Skeletal muscle tissue (tissue), 4 donors: Measurements from ENCODE around the gene CDX2. TPM values are rescaled to one million over a fixed set of nuclear protein-coding genes. Genes with fewer than 3 reads are reported as not detected.

Source experiments
- H3K27ac ChIP-seq: one replicate; pipeline ENCODE4 v1.7.0; 2013; ENCODE audit warnings: mild to moderate bottlenecking, low read depth, low read length, inconsistent platforms
- H3K27me3 ChIP-seq, 3 donors: one replicate each; pipeline ENCODE4 v1.7.0; 2013; ENCODE audit warnings: low read length in 3 of 3; ENCODE audit not compliant: control insufficient read depth in 3 of 3, insufficient read depth in 3 of 3
- H3K36me3 ChIP-seq, 3 donors: one replicate each; pipeline ENCODE4 v1.7.0; 2013; ENCODE audit warnings: low read length in 3 of 3; ENCODE audit not compliant: control insufficient read depth in 3 of 3, insufficient read depth in 3 of 3
- H3K4me1 ChIP-seq, 3 donors: one replicate each; pipeline ENCODE4 v1.7.0; 2013; ENCODE audit warnings: low read length in 3 of 3, mild to moderate bottlenecking in 3 of 3; ENCODE audit not compliant: control insufficient read depth in 3 of 3, insufficient read depth in 3 of 3
- H3K4me3 ChIP-seq, 3 donors: one replicate each; pipeline ENCODE4 v1.7.0; 2013; ENCODE audit warnings: low read length in 3 of 3
- H3K9ac ChIP-seq, 3 donors: one replicate each; pipeline ENCODE4 v1.7.0; 2013; ENCODE audit warnings: low read length in 3 of 3, mild to moderate bottlenecking in 3 of 3, moderate library complexity in 2 of 3, low read depth in 1 of 3
- H3K9me3 ChIP-seq, 3 donors: one replicate each; pipeline ENCODE4 v1.7.0; 2013; ENCODE audit warnings: low read length in 3 of 3; ENCODE audit not compliant: control insufficient read depth in 3 of 3
- total RNA-seq: library from RNA; depleted of rRNA; stranded (reverse); fragments of >200 nt; gene quantifications from one replicate; pipeline ENCODE4 v1.2.3, GENCODE V29; 2014
- donor health status: Osteomylitis.

Gene CDX2
- total RNA-seq, 1 donor from 2014 or later: not detected

- Histone ChIP-seq H3K36me3 (no peaks in the 10 kb centered on the region), H3K27ac (no peak overlapping the region), H3K4me3 (no peak overlapping the region), H3K9me3 (no peaks in the 10 kb centered on the region), H3K9ac (no peak overlapping the region), H3K4me1 (peaks cover 3 to 16% (median 16%) of the 10 kb centered on the region in 3 donors), H3K27me3 (peaks cover 84 to 91% (median 88%) of the 10 kb centered on the region in 3 donors)
These were observed 10.7 kb upstream of the CDX2 start for GRCh38 chr13:27979765-27980279.

GRCh38 chr13:27979001-27979643 is 10.0 kb upstream of the CDX2 start:
- Histone ChIP-seq H3K4me1 (peaks cover 3 to 16% (median 16%) of the 10 kb centered on the region in 3 donors), H3K36me3 (no peaks in the 10 kb centered on the region), H3K4me3 (no peak overlapping the region), H3K9me3 (no peaks in the 10 kb centered on the region), H3K9ac (no peak overlapping the region), H3K27ac (no peak overlapping the region), H3K27me3 (peaks cover 89 to 96% (median 93%) of the 10 kb centered on the region in 3 donors)

DNA sequence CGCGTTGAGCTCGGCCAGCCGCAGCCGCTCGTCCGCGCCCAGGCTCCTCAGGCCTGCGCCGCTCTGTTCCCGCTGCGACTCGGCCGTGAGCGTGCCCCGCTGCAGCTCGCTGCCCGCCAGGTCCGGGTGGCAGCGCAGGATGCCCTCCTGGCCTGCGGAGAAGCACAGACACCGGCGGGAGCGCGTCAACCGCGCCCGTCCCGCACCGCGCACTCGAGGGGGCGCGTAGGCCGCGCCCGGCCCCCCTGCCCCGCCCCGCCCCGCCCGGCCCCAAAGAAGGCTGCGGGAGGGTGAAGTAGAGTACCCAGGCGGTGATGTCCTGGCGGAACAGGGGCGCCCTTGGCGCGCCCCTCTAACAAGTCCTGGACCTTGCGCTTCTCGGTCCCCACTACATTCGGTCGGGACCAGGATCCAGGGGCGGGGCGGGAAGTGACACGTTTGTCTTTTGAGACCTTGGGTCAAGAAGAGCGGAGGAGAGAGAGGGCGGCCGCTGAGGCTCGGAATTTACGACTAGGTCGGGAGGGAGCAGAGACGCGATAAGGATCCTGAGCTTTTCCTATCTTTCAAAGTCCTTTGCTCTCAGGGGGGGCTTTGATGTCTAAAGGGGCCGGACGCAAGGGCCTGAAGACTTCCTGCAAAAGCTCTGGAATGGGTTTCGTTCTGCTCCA is 9.3 kb upstream of the CDX2 start:
- Histone ChIP-seq H3K27ac (no peak overlapping the region), H3K27me3 (peaks cover 92 to 97% (median 93%) of the 10 kb centered on the region in 3 donors), H3K36me3 (no peaks in the 10 kb centered on the region), H3K9me3 (no peaks in the 10 kb centered on the region), H3K4me1 (peaks cover 3 to 16% (median 16%) of the 10 kb centered on the region in 3 donors), H3K9ac (no peak overlapping the region), H3K4me3 (peak overlapping the region in 1 of 3 donors; percentile 29)

DNA sequence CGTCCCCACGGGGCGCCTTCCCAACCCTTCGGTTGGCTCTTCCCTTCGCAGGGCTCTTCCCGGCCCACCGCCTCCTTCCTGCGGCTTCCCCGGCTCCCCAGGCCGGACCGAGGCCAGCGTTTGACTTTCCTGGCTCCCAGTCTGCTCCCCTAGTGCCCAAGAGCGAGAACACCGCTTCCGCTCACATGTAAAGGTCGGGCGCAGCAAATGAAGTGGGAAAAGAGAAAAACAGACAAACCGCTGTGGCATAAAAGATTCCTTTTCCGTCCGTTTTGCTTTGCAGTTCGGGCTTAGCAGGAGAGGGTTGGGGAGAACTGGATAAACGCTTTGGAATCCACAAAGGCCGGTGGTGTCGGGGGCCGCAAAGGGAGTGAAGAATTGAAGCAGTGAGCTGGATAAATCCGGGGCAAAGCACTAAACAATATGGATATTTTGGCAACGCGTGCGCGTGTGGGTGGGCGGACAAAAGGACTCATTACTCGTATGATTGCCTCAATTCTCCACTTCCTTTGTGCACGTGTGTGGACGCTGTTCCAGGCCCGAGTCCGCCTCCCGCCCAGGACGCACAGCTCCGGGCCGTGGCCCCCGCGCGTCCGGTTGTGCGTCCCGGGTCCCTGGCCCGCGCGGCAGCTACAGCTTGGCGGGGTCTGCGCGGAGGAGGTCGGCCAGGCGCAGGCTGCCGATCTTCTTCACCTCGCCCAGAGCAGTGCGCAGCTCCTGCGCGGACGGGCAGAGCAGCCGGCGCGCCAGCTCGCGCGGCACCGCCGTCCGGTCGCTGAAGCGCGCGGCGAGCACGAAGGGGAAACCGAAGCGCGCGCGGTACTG is 8.6 kb upstream of the CDX2 start:
- peaks cover 91 to 94% (median 91%) of the 10 kb centered on the region in 3 donors for H3K27me3 ChIP-seq
- H3K4me3 ChIP-seq: peak overlapping the region in 1 of 3 donors; percentile 29
- H3K4me1 ChIP-seq: peaks cover 3 to 16% (median 16%) of the 10 kb centered on the region in 3 donors
- no peak overlapping the region for H3K27ac ChIP-seq
- H3K9me3 ChIP-seq: no peaks in the 10 kb centered on the region
- H3K9ac ChIP-seq: no peak overlapping the region
- H3K36me3 ChIP-seq: no peaks in the 10 kb centered on the region

DNA sequence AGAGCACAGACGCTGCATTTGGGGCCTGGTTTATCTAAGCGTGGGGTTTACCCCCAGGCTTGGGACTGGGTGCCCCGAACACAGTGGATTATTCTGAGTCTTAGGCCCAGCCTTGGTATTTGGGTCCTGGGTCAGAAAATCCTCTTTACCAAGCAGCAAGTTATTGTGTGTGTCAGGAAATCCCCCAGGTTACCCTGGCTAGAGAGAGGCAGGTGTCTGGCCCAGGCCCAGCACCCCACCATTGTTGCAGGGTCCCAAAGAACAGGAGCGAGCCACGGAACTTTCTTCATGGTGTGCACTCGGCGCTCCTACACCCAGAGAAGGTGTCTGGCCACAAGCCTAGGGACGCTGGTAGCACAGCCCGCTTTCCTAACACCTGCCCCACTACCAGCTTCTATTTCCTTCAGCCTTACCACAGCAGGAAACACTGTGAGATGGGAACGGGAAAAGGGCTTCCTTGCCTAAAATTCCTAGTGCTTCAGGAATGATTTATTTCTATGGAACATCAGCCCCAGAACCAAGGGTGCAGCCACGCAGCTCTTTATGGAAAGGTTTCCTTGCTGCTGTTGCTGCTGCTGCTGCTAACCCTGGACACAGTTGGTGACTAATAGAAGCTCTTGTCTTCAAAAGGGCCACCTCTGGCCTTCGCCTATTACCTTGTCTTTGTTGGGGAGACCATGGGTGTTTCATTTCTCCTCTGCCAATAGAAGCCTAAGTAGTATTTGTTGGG is 7.4 kb upstream of the CDX2 start:
- Histone ChIP-seq H3K9me3 (no peaks in the 10 kb centered on the region), H3K9ac (no peak overlapping the region), H3K4me1 (peaks cover 3 to 16% (median 16%) of the 10 kb centered on the region in 3 donors), H3K36me3 (no peaks in the 10 kb centered on the region), H3K27ac (no peak overlapping the region), H3K4me3 (no peak overlapping the region), H3K27me3 (peaks cover 91 to 94% (median 91%) of the 10 kb centered on the region in 3 donors)

- Histone ChIP-seq H3K9ac (no peak overlapping the region), H3K4me1 (peaks cover 3 to 16% (median 16%) of the 10 kb centered on the region in 3 donors), H3K4me3 (no peak overlapping the region), H3K27me3 (peaks cover 91 to 94% (median 91%) of the 10 kb centered on the region in 3 donors), H3K9me3 (no peaks in the 10 kb centered on the region), H3K27ac (no peak overlapping the region), H3K36me3 (no peaks in the 10 kb centered on the region)
These were observed 6.6 kb upstream of the CDX2 start for GRCh38 chr13:27975564-27976361.

DNA sequence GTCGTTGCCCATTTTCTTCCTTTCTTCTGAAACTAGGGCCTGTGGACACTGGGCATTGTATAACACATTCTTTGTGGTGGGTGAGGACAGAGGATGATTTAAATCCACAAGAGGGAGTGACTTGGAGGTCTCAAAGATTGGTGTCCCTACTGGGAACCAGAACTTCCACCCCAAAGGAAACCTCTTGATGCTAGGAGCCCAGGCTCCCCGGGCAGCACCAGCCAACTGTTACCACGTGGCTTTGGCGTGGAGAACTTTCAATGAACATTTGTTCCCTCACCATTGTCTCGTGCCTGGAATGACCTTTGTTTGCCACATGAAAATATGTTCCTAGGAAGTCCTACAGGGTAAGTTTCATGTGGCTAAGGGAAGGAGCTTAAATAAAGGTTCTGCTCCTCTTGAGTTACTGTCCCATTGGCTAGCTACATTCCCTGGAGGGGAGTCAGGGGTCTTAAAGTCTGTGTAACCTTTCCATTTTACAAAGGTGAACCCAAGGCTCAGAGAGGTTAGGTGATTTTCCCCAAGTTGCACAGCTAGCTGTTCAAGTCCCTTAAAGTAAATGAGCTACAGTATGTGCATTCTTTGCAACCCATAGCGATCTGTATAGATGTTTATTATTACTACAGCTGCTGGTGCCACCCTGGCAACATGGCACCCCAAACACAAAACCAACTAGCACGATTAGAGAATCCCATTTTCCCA is 5.0 kb upstream of the CDX2 start:
- H3K27ac ChIP-seq: no peak overlapping the region
- peaks cover 90 to 94% (median 91%) of the 10 kb centered on the region in 3 donors for H3K27me3 ChIP-seq
- no peak overlapping the region for H3K9ac ChIP-seq
- no peaks in the 10 kb centered on the region for H3K36me3 ChIP-seq
- peaks cover 1 to 7% (median 5%) of the 10 kb centered on the region in 3 donors for H3K4me1 ChIP-seq
- no peak overlapping the region for H3K4me3 ChIP-seq
- H3K9me3 ChIP-seq: no peaks in the 10 kb centered on the region

DNA sequence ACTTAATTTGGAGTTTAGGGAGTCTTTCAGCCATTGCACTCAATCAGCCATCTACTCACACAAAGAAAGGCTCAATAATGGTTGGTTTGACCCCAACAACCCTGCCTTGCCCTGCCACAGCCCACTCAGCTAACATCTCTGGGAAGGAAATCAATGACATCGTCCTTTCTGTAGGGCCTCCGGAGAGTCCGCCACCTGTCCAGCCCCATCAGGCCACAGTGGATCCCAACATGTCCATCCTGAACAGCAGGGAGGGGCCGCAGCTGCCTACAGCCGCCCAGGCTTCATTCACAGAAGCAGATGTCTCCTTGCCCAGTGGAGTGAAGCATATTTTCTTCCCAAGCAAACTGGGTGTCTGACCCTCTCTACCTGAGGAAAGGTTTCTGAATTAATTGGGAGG is 4.2 kb upstream of the CDX2 start:
- H3K4me3 ChIP-seq: no peak overlapping the region

More for the DNA sequence above, 4.2 kb upstream of the CDX2 start:
- Histone ChIP-seq H3K36me3 (no peaks in the 10 kb centered on the region), H3K9ac (no peak overlapping the region), H3K27me3 (peaks cover 91 to 95% (median 93%) of the 10 kb centered on the region in 3 donors), H3K4me1 (peaks cover 6 to 12% (median 11%) of the 10 kb centered on the region in 3 donors), H3K27ac (no peak overlapping the region), H3K9me3 (no peaks in the 10 kb centered on the region)
